Measurements from ENCODE around the gene SRGAP1.

The SRGAP1 gene

DNA sequence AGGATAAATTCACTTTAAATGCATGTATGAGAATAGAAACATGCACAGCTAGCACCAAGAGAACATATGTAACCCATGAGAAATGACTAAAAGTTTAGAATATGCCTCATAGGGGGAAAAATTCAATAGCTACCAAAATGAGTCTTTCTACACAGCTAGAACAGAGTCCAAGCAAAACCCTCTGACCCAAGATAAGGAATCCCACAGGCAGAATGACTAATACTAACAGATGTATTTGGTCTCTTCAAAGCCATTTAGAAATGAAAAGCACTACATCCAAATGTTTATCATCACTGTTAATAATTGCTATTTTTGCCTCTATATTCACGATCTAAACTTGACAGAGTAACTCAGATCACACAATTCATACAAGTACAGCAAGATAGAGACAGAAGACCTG, 333.6 kb downstream of the SRGAP1 start:
- Histone ChIP-seq H4K8ac (ENCODE audit: low read depth, low read length) (no peak overlapping the region), H3K14ac (ENCODE audit: low read length) (no peak overlapping the region), H2BK15ac (ENCODE audit: low read length) (no peak overlapping the region), H3K23ac (ENCODE audit: low read depth, low read length, poor library complexity) (no peak overlapping the region), H3K4me1 (ENCODE audit: control insufficient read depth in 2 of 2, insufficient read depth in 1 of 2, low read depth in 1 of 2, low read length in 2 of 2) (peaks cover 2 to 11% of the 10 kb centered on the region in 2 donors), H3K9me3 (replicated peaks in 1 of 2; ENCODE audit: control insufficient read depth in 2 of 2, insufficient read depth in 1 of 2, low read depth in 1 of 2, low read length in 2 of 2) (peaks cover 0 to 4% of the 10 kb centered on the region in 2 donors), H3K18ac (ENCODE audit: low read length) (no peak overlapping the region), H3K36me3 (replicated peaks in 1 of 2; ENCODE audit: control insufficient read depth in 2 of 2, insufficient read depth in 2 of 2, low read length in 2 of 2) (no peaks in the 10 kb centered on the region), H3K79me1 (ENCODE audit: low read depth, low read length) (no peaks in the 10 kb centered on the region), H3K4me3 (ENCODE audit: low read length in 2 of 2) (no peak overlapping the region), H2BK120ac (ENCODE audit: low read depth, low read length) (no peak overlapping the region), H3K27me3 (ENCODE audit: control insufficient read depth in 3 of 3, insufficient read depth in 3 of 3, low read depth in 1 of 3, low read length in 3 of 3) (no peaks in the 10 kb centered on the region), H3K4ac (ENCODE audit: low read length) (no peak overlapping the region), H2AK5ac (ENCODE audit: low read depth, low read length) (no peak overlapping the region), H3K4me2 (ENCODE audit: insufficient read depth, low read length, poor library complexity, severe bottlenecking) (no peak overlapping the region), H2BK5ac (ENCODE audit: low read length) (no peak overlapping the region), H4K91ac (ENCODE audit: low read depth, low read length, poor library complexity) (no peak overlapping the region), H2AFZ (ENCODE audit: low read length) (no peak overlapping the region), H3K27ac (replicated peaks; ENCODE audit: low read length) (no peak overlapping the region), H3K9ac (ENCODE audit: low read depth, low read length, poor library complexity) (no peak overlapping the region), H2BK12ac (ENCODE audit: low read length) (no peak overlapping the region)
- WGBS, 2 donors (ENCODE audit: extremely low coverage in 2 of 2, insufficient read length in 2 of 2, insufficient replicate concordance in 1 of 2), result no CpG with 5 or more reads among the region's 1 CpG
- DNase-seq (ENCODE audit: low spot score), result no peak

DNA sequence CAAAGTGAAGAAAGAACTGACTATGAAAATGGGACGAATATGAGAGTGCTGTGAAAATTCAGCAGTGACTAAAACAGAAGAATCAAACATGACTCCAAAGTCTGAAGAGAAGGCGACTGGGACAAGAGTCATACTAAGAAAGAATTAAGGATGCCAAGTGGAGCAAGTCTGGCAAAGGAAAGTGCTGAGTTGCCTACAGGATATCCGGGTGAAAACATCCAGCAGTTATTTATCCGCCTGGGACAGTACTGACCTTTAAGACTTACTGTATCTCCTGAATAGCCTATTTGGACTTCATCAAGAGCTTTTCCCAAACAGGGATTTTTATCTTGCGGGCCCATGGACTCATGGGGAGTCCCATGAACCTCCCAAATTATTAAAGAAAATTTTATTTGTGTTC, 336.5 kb downstream of the SRGAP1 start:
- Histone ChIP-seq H3K18ac (ENCODE audit: low read length) (no peak overlapping the region), H3K23ac (ENCODE audit: low read depth, low read length, poor library complexity) (no peak overlapping the region), H4K8ac (ENCODE audit: low read depth, low read length) (no peak overlapping the region), H3K27ac (replicated peaks; ENCODE audit: low read length) (no peak overlapping the region), H2BK120ac (ENCODE audit: low read depth, low read length) (no peak overlapping the region), H3K4me1 (ENCODE audit: control insufficient read depth in 2 of 2, insufficient read depth in 1 of 2, low read depth in 1 of 2, low read length in 2 of 2) (peaks cover 0 to 2% of the 10 kb centered on the region in 2 donors), H3K4me2 (ENCODE audit: insufficient read depth, low read length, poor library complexity, severe bottlenecking) (no peak overlapping the region), H3K9me3 (replicated peaks in 1 of 2; ENCODE audit: control insufficient read depth in 2 of 2, insufficient read depth in 1 of 2, low read depth in 1 of 2, low read length in 2 of 2) (peaks cover 0 to 5% of the 10 kb centered on the region in 2 donors), H2BK15ac (ENCODE audit: low read length) (no peak overlapping the region), H2BK12ac (ENCODE audit: low read length) (no peak overlapping the region), H3K14ac (ENCODE audit: low read length) (no peak overlapping the region), H4K91ac (ENCODE audit: low read depth, low read length, poor library complexity) (no peak overlapping the region), H3K4me3 (ENCODE audit: low read length in 2 of 2) (no peak overlapping the region), H2AFZ (ENCODE audit: low read length) (peak overlapping the region; percentile 78), H3K4ac (ENCODE audit: low read length) (no peak overlapping the region), H3K27me3 (ENCODE audit: control insufficient read depth in 3 of 3, insufficient read depth in 3 of 3, low read depth in 1 of 3, low read length in 3 of 3) (no peaks in the 10 kb centered on the region), H3K36me3 (replicated peaks in 1 of 2; ENCODE audit: control insufficient read depth in 2 of 2, insufficient read depth in 2 of 2, low read length in 2 of 2) (no peaks in the 10 kb centered on the region), H2BK5ac (ENCODE audit: low read length) (no peak overlapping the region), H3K9ac (ENCODE audit: low read depth, low read length, poor library complexity) (no peak overlapping the region), H2AK5ac (ENCODE audit: low read depth, low read length) (no peak overlapping the region), H3K79me1 (ENCODE audit: low read depth, low read length) (no peaks in the 10 kb centered on the region)
- no peak for DNase-seq (ENCODE audit: low spot score)
- no CpG with 5 or more reads among the region's 5 CpGs for WGBS, 2 donors (ENCODE audit: extremely low coverage in 2 of 2, insufficient read length in 2 of 2, insufficient replicate concordance in 1 of 2)

DNA sequence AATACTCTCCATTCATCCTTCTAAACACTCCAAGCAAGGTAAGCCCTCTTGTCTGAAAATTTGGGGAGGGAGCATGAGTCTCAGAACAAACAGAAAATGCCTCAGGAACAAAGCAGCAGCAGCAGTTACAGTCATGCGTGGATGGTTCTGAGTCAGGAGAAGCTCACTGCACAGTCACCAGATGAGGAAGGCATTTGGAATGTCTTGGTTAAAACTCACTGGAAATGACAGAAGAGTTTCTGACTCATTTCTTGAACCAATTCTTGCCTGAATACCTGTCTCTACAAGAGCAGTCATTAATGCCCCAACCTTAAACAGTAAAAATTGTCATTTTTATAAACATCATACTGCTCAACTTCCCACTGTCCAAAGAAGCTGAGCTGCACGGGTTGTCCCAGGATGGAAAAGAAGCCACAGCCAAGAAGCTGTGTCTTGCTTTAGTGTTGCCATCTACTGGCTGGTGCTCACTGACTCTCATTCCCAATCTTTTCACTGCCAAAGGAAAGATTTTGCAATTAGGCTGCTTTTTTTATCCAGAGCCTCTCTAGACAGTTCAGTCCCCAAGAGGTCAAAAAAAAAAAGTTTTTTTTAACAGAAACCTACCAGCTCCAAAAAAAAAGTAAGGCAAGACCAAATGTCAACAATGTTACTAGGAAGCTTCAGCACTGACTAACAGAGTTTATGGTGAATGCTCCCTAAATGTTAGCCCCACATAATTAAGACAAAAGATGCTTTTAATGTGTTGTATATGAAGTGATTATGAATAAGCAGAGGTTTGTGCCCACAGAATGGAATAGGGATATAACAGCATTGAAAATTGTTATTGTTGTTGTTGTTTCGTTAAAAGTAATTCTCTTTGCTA, 337.2 kb downstream of the SRGAP1 start:
- H3K27ac ChIP-seq (replicated peaks; ENCODE audit: low read length), result no peak overlapping the region

DNA sequence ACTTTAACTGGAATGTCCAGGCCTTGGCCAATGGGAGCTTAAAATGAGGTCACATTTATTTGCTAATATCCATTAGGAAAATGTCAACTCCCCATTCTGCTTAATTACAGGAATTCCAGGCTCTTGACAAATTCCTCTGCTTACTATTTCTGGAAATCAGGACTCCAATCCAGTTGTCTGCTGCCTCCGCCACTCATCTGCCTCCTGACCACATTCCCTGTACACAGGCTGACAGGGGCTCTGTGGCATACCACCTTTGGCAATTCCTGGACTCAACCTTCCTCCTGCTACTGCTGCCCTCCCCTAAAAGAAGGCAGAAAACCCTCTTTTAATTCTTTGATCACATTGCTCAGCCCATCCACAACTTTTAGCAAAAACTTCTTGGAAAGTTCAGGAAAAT, 339.7 kb downstream of the SRGAP1 start:
- Histone ChIP-seq H3K4ac (ENCODE audit: low read length) (no peak overlapping the region), H2AFZ (ENCODE audit: low read length) (no peak overlapping the region), H3K14ac (ENCODE audit: low read length) (no peak overlapping the region), H3K4me1 (ENCODE audit: control insufficient read depth in 2 of 2, insufficient read depth in 1 of 2, low read depth in 1 of 2, low read length in 2 of 2) (peaks cover 0 to 2% of the 10 kb centered on the region in 2 donors), H2AK5ac (ENCODE audit: low read depth, low read length) (no peak overlapping the region), H2BK15ac (ENCODE audit: low read length) (no peak overlapping the region), H2BK12ac (ENCODE audit: low read length) (no peak overlapping the region), H3K27ac (replicated peaks; ENCODE audit: low read length) (no peak overlapping the region), H3K18ac (ENCODE audit: low read length) (no peak overlapping the region), H3K36me3 (replicated peaks in 1 of 2; ENCODE audit: control insufficient read depth in 2 of 2, insufficient read depth in 2 of 2, low read length in 2 of 2) (no peaks in the 10 kb centered on the region), H2BK120ac (ENCODE audit: low read depth, low read length) (no peak overlapping the region), H4K91ac (ENCODE audit: low read depth, low read length, poor library complexity) (no peak overlapping the region), H3K79me1 (ENCODE audit: low read depth, low read length) (no peaks in the 10 kb centered on the region), H4K8ac (ENCODE audit: low read depth, low read length) (no peak overlapping the region), H3K9me3 (replicated peaks in 1 of 2; ENCODE audit: control insufficient read depth in 2 of 2, insufficient read depth in 1 of 2, low read depth in 1 of 2, low read length in 2 of 2) (peaks cover 0 to 5% of the 10 kb centered on the region in 2 donors), H3K4me3 (ENCODE audit: low read length in 2 of 2) (no peak overlapping the region), H3K23ac (ENCODE audit: low read depth, low read length, poor library complexity) (no peak overlapping the region), H3K9ac (ENCODE audit: low read depth, low read length, poor library complexity) (no peak overlapping the region), H2BK5ac (ENCODE audit: low read length) (no peak overlapping the region), H3K27me3 (ENCODE audit: control insufficient read depth in 3 of 3, insufficient read depth in 3 of 3, low read depth in 1 of 3, low read length in 3 of 3) (no peaks in the 10 kb centered on the region), H3K4me2 (ENCODE audit: insufficient read depth, low read length, poor library complexity, severe bottlenecking) (no peak overlapping the region)
- no peak for DNase-seq (ENCODE audit: low spot score)
- no CpG with 5 or more reads among the region's 1 CpG for WGBS, 2 donors (ENCODE audit: extremely low coverage in 2 of 2, insufficient read length in 2 of 2, insufficient replicate concordance in 1 of 2)

More for the DNA sequence above, 337.2 kb downstream of the SRGAP1 start:
- no peak overlapping the region for H3K18ac ChIP-seq (ENCODE audit: low read length)
- peaks cover 0 to 5% of the 10 kb centered on the region in 2 donors for H3K9me3 ChIP-seq (replicated peaks in 1 of 2; ENCODE audit: control insufficient read depth in 2 of 2, insufficient read depth in 1 of 2, low read depth in 1 of 2, low read length in 2 of 2)
- no peak overlapping the region for H2BK120ac ChIP-seq (ENCODE audit: low read depth, low read length)
- H4K8ac ChIP-seq (ENCODE audit: low read depth, low read length), result no peak overlapping the region
- peaks cover 0 to 2% of the 10 kb centered on the region in 2 donors for H3K4me1 ChIP-seq (ENCODE audit: control insufficient read depth in 2 of 2, insufficient read depth in 1 of 2, low read depth in 1 of 2, low read length in 2 of 2)
- H3K9ac ChIP-seq (ENCODE audit: low read depth, low read length, poor library complexity), result no peak overlapping the region
- no peak overlapping the region for H3K4me2 ChIP-seq (ENCODE audit: insufficient read depth, low read length, poor library complexity, severe bottlenecking)
- no peak overlapping the region for H3K14ac ChIP-seq (ENCODE audit: low read length)
- no peaks in the 10 kb centered on the region for H3K27me3 ChIP-seq (ENCODE audit: control insufficient read depth in 3 of 3, insufficient read depth in 3 of 3, low read depth in 1 of 3, low read length in 3 of 3)
- no peaks in the 10 kb centered on the region for H3K79me1 ChIP-seq (ENCODE audit: low read depth, low read length)
- no peak overlapping the region for H2BK12ac ChIP-seq (ENCODE audit: low read length)
- H3K36me3 ChIP-seq (replicated peaks in 1 of 2; ENCODE audit: control insufficient read depth in 2 of 2, insufficient read depth in 2 of 2, low read length in 2 of 2), result no peaks in the 10 kb centered on the region
- no peak overlapping the region for H3K23ac ChIP-seq (ENCODE audit: low read depth, low read length, poor library complexity)
- no peak overlapping the region for H2AK5ac ChIP-seq (ENCODE audit: low read depth, low read length)
- peak overlapping the region; percentile 78 for H2AFZ ChIP-seq (ENCODE audit: low read length)
- no CpG with 5 or more reads among the region's 3 CpGs for WGBS, 2 donors (ENCODE audit: extremely low coverage in 2 of 2, insufficient read length in 2 of 2, insufficient replicate concordance in 1 of 2)
- no peak overlapping the region for H3K4me3 ChIP-seq (ENCODE audit: low read length in 2 of 2)
- H2BK15ac ChIP-seq (ENCODE audit: low read length), result no peak overlapping the region
- H4K91ac ChIP-seq (ENCODE audit: low read depth, low read length, poor library complexity), result no peak overlapping the region
- peak; percentile 23 for DNase-seq (ENCODE audit: low spot score)
- no peak overlapping the region for H2BK5ac ChIP-seq (ENCODE audit: low read length)
- H3K4ac ChIP-seq (ENCODE audit: low read length), result no peak overlapping the region

All from neuronal stem cell (in vitro differentiated cells).